GM12891 (cell line): ENCODE data around the gene PPP2R5B.
A peak's percentile ranks its signal among the peaks of the same experiment; 100 is the strongest.

ENCODE experiments used
- DNase-seq: peaks from one replicate; pipeline ENCODE4 v3.0.0; 2011; ENCODE audit warnings: low spot score; ENCODE audit not compliant: insufficient read length
- FAIRE-seq: peaks from 2 replicates; lab custom pipeline; 2011; peaks lifted over from hg19 to GRCh38; lab: Jason Lieb, UNC
- PAX5 ChIP-seq: IDR thresholded peaks from 2 replicates; pipeline ENCODE4 v1.6.1; 2011; ENCODE audit warnings: low read length, moderate library complexity, mild to moderate bottlenecking; ENCODE audit not compliant: insufficient read depth, severe bottlenecking
- POLR2A ChIP-seq: IDR thresholded peaks from 2 replicates; pipeline ENCODE4 v1.6.1; 2011; ENCODE audit warnings: low read depth, low read length, control low read depth
- POLR2AphosphoS5 ChIP-seq: IDR thresholded peaks from 2 replicates; pipeline ENCODE4 v1.6.1; 2011; ENCODE audit warnings: low read depth, low read length, control low read depth
- POU2F2 ChIP-seq: IDR thresholded peaks from 2 replicates; pipeline ENCODE4 v1.6.1; 2011; ENCODE audit warnings: low read depth, mild to moderate bottlenecking, control low read depth, low read length, moderate library complexity
- SPI1 ChIP-seq: IDR thresholded peaks from 2 replicates; pipeline ENCODE4 v1.6.1; 2011; ENCODE audit warnings: low read depth, low read length, control low read depth
- TAF1 ChIP-seq: IDR thresholded peaks from 2 replicates; pipeline ENCODE4 v1.6.1; 2011; ENCODE audit warnings: low read depth, low read length, control low read depth

The PPP2R5B gene

DNA sequence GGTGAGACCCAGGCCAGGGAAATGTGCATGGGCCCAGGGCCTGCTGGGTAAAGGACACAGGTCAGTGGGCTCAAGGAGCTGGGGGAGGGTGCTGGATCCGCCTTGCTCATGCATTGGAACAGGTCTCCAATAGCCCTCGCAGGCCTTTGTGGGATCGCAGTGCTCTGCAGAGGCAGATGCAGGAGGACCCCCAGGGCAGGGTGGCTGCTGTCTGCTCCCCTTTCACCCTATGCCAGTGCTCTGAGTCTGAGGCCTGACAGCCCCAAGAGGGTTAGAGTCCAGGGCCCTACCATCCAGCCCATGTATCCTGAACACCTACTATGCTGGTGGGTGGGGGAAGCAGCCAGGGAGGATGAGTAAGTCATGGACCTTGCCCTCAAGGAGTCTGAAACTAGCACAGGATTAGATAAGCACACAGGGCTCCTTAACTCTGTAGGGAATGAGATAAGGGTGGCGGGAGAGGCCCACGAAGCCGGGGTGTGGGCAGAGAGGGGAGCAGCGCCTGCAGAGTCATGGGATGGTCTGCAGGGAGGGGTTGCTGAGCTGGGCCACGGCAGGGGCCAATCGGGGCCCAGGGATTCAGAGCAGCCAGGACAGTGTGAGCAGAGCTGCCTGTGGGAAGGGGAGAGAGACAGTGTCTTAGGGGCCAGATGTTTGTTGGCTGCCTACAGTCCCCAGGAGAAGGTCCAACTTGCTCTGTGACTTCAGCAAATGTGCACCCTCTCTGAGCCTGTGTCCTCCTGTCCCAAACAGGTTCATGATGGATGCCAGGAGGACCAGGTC, 35.6 kb upstream of the PPP2R5B start:
- DNase-seq: no peak
- TF ChIP-seq POLR2AphosphoS5 (no peak), POLR2A (no peak), TAF1 (no peak), POU2F2 (no peak), PAX5 (no peak), SPI1 (no peak)
- no peak for FAIRE-seq

DNA sequence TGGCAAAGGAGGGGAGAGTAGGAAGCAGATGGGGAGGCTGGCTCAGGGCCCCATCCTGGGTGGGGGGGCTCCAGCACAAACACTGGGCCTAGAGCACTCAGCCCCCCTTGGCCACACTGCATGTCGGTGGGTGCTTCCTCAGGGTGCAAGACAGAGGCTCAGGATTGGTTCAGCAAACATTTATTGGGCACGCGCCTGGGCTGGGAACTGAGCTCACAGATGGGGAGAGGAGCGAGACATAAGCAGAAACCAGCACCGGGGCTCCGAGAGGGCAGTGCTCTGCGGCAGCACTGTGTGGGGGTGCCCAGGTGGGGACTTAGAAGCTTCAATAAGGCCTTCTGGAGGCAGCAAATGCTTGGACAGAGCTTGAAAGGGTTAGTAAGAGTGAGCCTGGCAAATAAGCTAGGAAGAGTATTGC, 34.0 kb upstream of the PPP2R5B start:
- DNase-seq: no peak
- TF ChIP-seq POU2F2 (no peak), PAX5 (no peak), POLR2AphosphoS5 (no peak), POLR2A (no peak), TAF1 (no peak), SPI1 (no peak)
- no peak for FAIRE-seq

DNA sequence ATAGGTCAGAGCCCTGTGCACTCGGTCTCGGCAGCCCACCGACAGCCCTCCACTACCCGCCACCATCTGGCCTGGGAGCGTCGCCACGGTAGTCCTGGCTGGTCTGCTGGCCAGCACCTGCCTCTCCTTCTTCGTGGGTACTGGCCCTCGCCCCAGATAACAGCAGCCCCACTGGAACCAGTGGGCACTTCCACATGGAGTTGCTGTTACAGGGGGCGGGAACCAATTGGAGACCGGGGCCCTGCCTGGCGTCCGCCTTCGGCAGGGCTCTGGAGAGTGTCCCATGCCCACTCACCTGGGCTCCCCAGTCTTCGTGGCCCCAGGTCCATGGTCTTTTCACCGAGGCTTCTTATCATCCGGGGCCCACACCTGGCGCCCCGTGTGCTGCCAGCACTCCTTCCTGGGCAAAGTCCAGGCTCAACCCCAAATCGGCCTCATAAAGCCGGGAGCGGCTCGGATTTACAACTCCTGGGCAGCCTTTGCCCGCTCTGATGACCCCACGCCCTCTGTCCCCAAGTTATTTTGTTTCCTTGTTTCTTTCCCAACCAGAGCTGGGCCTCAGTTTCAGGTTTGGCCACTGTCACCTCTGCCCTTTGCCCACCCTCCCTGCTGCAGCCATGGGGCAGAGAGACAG, 33.2 kb upstream of the PPP2R5B start:
- FAIRE-seq: no peak
- TF ChIP-seq POLR2A (no peak), PAX5 (no peak), SPI1 (no peak), POU2F2 (no peak), TAF1 (no peak), POLR2AphosphoS5 (no peak)
- no peak for DNase-seq

DNA sequence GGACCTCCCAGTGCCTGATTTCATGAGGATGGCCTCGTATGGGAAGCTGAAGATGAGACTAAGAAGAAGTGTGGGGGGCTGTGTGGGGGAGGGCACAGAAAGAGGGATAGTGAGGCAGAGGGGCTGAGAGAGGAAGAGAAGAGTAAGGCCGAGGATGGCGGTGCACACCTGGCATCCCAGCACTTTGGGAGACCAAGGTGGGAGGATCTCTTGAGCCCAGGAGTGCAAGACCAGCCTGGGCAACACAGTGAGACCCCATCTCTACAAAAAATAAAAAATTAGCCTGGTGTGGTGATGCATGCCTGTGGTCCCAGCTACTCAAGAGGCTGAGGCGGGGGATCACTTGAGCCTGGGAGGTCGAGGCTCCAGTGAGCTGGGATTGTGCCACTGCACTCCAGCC, 32.6 kb upstream of the PPP2R5B start:
- TF ChIP-seq PAX5 (no peak), POU2F2 (no peak), SPI1 (no peak), TAF1 (no peak), POLR2AphosphoS5 (no peak)
- DNase-seq (no peak), FAIRE-seq (no peak)

DNA sequence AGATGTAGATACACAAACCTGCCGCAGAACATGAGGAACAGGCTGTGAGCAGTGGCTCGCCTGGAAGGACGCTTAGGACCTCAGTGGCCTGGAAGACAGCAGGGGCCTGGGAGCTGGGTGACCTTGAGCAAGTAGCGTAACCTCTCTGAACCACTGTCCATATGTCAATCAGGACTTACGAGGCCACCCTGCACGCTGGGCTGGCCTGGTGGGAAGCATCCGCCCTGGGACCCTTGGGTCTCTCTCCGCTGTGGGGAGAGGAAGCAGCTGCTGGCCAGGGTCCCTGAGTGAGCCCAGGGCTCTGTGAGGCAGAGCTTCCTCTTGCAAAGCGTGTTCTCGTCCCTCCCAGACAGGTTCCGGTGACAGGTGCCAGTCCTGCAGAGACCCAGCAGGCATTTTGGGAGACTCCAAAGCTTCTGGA, 32.1 kb upstream of the PPP2R5B start:
- DNase-seq (no peak), FAIRE-seq (no peak)
- TF ChIP-seq TAF1: no peak
- TF ChIP-seq SPI1: no peak
- no peak for TF ChIP-seq POLR2AphosphoS5
- no peak for TF ChIP-seq POLR2A

DNA sequence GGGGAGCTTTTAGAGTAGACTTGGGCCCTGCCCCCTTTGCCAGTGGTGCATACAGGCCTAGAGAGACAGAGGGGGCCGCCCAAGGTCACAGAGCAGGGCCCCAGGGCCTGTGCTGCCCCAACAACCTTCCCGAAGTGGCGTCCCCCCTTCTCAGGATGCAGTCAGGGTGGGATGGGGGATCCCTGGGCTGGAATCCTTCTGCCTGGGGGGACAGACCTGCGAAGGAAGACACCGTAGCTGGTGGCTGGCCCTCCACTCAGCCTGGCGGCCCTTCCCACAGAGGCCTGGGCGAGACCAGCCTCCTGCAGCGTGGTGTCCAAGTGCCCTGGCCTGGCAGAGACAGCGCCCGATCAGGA, 31.7 kb upstream of the PPP2R5B start:
- FAIRE-seq (no peak), DNase-seq (no peak)
- no peak for TF ChIP-seq POLR2AphosphoS5
- TF ChIP-seq PAX5: no peak
- no peak for TF ChIP-seq SPI1
- TF ChIP-seq POLR2A: no peak
- no peak for TF ChIP-seq POU2F2
- TF ChIP-seq TAF1: no peak

DNA sequence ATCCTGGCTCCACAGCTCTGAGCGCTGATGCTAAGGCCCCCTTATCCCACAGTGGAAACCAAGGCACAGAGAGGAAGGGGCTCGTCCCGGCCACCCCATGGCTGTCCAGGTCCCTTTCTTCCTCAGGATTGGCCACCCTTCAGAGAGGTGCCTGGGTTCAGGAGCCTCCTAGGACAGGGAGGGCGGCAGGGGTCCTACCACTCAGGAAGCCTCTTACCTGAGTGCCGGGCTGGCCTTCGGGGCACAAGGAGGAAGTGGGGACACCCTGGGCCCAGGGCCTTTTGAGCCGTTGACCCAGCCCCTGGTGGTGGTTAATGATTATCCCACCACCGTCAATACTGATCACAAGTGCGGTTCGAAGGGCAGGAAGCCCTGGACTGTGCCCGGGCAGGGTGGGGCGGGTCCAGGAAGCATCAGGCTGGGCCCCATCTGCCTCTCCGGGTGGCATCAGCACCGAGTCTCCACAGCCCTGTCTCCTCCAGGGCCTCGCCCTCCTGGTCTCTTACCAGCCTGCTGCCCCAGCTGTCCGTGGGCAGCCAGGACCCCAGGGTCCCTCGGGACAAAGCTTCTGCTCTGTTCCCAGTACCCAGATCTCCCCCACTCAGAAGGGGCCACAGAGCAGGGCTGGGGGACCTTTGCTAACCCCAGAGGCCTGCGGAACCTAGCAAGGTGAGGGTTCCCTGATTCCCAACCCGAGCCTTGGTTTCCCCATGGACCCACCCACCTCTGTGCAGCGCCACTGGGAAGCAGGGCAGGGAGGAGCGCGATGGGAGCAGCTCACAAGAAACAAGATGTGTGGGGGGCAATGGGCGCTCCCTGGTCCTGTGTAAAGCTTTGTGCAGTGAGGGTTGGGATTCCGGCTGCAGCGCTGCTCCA, 31.1 kb upstream of the PPP2R5B start:
- no peak for FAIRE-seq
- TF ChIP-seq SPI1 (no peak), POLR2AphosphoS5 (no peak), POLR2A (no peak), TAF1 (no peak), PAX5 (no peak), POU2F2 (no peak)
- no peak for DNase-seq

DNA sequence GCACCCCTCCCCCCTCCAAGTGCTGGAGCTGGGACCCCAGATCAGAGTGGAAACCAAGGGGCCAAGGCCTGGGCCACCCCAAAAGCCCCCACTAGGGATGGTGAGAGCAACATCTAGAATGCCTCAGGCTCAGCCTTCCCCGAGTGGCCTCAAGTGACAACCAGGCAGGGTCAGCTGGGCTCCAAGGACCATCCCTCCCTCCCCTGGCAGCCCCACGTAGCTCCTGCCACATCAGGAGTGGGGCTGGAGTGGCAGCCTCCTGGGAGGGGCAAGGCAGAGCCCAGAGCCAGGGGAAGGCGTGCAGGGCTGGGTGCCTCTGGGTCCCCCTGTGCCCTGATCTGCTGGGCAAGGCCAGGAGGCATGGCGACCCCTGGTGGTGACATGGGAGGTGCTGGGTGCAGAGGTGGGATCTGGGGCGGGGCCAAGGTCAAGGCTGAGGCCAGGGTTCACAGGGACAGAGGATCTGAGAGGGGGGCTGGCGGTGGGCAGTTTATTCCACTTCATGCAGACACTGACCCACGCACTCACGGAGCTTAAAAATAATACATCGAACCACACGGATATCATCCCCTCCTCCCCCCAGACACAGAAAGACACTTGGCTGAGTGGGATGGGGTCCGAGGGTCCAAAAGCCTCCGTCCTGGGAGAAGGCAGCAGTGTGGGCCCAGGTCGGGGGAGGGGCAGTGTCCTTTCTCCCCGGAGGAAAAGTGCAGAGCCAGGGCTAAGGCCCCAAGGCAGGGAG, 30.2 kb upstream of the PPP2R5B start:
- peak; percentile 98 for DNase-seq
- peak; percentile 94 for FAIRE-seq
- TF ChIP-seq POU2F2 (0 out of 2 replicates have a peak, but pooled peaks have one; percentile 21), POLR2AphosphoS5 (no peak)

DNA sequence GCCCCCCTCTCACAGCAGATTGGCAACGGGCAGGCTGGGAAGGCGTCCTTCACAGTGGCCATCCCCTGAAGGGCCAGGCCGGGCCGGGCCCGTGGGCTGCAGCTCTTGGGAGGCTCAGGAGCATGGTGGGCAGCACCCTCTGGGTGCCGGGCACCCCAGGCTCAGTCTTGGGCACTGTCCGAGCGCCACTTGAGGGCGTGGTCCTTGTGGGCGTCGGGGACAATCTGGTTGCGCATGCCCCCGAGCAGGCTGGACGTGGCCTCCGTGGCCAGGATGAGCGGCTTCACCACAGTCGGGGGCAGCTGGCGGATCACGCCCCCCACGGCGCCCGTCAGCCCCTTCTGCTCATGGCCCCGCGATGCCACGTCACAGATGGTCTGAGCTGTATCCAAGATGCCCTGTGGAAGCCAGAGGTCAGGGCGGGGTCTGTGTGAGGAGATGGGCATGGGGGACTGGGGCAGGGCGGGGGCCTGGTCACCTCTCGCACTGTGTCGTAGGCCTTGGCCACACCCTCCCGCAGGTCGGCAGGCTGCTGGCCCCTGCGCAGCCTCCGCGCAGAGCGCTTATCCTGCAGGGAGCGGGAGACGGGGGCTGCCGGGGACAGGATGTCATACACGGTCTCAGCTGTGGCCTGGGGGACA, 29.6 kb upstream of the PPP2R5B start:
- FAIRE-seq (no peak), DNase-seq (no peak)
- no peak for TF ChIP-seq TAF1
- TF ChIP-seq POLR2AphosphoS5: no peak
- no peak for TF ChIP-seq SPI1
- no peak for TF ChIP-seq POU2F2
- no peak for TF ChIP-seq PAX5
- no peak for TF ChIP-seq POLR2A
